Fibroblast of skin of abdomen (primary cell): Measurements from ENCODE around the gene GNB1L.
A peak's percentile ranks its signal among the peaks of the same experiment; 100 is the strongest.

Source experiments
- DNase-seq: peaks from one replicate; pipeline ENCODE4 v3.0.0-alpha.2; 2013

The GNB1L gene

DNA sequence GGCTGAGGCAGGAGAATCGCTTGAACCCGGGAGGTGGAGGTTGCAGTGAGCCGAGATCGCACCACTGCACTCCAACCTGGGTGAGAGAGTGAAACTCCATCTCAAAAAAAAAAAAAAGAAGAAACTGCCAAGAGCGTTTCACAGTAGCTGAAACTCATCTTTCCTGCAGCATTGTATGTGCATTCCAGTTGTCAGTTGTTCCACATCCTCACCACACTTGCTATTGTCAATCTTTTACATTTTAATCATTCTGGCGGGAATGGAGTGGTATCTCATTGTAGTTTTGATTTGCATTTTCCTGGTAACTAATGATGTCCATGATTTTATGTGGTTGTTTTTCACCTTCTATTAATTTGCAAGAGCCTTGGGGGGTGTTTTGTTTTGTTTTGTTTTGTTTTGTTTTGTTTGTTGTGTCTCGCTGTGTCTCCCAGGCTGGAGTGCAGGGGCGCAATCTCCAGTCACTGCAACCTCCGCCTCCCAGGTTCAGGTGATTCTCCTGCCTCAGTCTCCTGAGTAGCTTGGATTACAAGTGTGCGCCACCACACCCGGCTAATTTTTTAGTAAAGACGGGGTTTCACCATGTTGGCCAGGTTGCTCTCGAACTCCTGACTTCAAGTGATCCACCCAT, 8.1 kb upstream of the GNB1L start:
- no peak for DNase-seq

DNA sequence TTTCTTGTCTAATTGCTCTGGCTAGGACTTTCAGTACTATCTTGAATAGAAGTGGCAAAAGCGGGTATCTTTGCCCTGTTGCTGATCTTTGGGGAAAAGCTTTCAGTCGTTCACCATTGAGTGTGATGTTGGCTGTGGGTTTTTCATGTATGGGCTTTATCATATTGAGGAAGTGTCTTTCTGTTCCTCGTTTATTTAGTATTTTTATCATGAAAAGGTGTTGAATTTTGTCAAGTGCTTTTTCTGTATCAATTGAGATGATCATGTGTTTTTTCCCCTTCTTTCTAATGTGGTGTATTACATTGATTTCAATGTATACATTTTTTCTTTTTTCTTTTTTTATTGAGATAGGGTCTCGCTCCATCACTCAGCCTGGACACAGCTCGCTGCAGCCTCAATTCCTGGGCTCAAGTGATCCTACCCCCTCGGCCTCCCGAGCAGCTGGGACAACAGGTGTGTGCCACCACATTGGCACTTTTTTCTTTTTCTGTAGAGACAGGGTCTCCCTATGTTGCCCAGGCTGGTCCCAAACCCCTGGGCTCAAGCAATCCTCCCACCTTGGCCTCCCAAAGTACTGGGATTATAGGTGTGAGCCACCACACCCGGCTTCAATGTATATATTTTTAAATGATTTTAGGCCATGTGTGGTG, 5.3 kb upstream of the GNB1L start:
- DNase-seq: no peak

DNA sequence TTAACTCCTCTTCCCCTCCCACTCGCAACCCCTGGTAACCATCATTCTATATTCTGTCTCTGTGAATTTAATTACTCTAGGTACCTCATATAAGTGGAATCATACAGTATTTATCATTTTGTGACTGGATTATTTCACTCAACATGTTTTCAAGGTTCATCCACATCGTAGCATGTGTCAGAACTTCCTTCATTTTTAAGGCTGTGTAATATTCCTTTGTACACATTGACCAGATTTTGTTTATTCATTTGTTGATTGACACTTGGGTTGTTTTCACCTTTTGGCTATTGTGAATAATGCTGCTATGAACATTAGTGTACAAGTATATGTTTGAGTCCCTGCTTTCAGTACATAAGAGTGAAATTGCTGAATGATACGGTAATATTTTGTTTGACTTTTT, 2.7 kb upstream of the GNB1L start:
- DNase-seq: no peak

DNA sequence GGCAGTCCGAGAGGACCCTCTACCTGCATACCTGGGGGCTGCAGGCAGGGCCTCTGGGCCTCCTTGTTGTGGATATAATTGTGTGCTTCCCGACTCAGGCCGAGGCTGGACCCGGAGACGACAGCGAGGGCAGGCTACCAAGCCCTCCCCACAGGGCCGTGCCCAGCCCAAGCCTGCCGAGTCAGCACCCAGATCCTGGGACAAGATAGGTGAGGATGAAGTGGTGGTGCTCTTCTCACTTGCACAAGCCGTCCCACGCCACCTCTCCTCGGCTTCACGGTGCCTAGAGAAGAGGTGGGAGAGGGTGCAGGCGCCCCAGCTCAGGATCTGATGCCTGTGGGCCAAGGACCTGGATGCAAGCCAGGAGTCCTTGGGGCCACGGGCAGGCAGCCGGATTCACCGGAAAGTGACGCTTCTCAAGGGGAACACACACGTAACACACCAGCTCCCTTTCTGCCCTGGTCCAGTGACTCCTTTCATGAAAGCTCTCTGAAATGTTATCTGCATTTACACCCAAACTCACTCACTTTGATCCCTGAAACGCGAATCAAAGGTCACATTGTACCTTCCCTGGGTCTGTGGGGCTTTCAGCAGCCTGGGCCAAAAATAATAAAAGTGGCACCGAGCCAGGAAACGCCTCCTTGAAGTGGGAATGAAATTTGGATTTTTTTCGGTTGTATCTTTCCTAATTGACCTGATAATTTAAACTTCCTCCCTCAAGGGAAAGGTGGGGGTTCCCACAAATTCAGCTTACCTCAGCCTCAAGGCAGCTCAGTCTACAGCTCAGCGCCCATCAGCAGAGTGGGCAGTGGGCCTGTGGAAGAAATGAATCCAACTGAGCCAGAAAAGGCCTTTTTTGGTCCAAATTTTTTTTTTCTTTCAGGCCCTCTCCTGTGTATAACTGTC, 1.1 kb upstream of the GNB1L start:
- DNase-seq: peak; percentile 33

DNA sequence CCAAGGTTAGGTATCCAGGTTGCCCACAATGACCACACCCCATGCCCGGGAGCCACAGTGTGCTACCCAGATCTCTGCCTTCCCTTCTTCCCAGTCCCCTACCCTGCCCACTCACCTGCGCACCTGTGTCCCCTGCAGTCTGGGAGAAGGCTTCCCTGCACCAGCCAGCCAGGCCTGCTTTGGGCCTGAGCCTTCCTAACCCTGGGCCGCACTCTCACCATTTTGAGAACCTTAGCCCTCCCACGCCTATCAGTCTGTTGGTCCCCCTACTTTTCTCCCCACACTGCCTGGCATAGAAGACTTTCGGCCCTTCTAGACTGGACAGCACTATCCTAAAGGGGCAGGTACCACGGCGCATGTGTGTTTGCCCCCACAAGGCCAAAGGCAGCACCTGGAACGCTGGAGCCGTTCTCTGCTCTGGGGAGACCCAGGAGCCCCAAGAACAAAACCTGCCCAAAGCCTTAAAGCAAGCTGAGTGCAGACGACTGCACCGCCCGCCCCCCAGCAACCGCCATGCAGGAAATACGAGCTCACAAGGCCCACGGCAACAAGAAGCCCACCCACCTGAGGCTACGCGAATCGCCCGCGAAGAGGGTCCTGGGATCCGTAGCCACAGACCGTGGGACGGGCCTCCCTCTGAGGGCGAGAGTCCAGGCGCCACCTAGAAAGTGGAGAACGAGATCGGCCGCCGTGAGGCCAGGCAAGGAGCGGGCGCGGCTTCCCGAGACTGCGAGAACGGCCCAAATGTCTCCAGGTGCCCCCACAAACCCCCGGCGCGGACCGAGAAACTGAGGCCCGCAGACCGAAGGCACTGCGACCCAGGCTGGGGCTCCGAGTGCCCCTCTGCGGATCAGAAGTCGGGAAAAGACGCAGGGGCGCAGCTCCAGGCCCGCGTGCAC, 546 bp downstream of the GNB1L start:
- DNase-seq: no peak

DNA sequence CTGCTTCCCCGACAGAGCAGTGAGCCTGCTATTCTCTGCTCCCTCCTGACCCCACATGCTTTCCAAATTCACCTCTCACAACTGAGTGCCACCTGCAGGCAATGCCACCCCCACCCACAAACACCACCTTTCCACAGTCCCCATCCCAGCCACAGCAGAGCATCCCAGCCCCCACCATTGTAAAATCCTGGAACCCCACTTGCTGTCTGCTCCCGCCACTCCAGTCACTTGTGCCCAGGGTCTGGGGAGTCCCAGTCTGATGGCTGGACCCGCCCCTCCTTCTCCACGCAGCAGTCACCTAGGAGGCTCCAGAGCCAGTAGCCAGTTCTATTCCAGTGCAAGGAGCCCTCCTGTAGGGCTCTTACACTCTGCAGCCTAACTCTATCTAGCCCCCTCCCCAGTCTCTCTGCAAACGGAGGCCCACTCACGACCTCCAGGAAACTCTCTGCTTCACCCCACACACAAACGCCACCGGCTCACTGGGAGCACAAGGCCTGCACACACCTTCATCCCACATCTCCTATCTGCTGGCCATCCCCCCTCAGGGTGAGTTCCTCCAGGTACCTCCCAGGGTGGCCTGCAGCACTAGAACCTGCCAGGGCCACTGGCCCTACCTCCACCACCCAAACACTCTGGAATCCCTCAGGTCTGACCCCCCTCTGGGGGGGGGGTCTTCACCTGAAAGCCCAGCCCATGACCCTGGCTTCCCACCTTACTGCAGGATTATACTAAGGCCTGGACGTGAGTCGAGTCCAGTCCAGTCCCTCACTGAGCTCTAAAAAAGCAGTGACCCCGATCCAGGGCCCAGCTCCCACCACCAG, 1.4 kb downstream of the GNB1L start:
- no peak for DNase-seq

DNA sequence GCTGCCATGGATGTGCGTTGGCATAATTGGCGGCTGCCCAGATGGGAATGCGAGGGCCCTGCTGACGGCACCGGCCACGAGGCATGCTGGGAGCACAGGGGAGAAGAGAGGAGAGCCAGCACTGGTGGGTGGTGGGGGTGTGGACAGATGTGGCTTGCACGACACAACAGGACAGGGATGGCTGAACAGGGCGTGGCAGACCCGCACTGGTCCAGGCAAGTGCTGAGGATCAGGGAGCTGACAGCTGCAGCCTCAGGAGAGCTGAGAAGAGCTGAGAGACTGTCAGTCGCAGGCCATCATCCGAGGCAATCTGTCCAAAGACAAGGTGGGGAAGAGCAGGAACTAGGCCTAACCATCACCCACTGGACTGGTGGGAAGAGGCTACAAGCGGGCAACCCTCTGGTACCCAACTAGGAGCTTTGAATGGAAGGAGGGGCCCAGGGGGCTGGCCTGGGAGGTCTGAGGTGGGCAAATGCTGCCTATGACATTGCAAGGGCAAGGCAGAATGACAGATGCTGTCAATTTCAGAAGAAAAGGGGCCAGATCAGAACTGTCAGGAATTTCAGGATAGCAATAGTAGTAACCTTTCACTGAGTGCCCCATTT, 2.4 kb downstream of the GNB1L start:
- DNase-seq: no peak

DNA sequence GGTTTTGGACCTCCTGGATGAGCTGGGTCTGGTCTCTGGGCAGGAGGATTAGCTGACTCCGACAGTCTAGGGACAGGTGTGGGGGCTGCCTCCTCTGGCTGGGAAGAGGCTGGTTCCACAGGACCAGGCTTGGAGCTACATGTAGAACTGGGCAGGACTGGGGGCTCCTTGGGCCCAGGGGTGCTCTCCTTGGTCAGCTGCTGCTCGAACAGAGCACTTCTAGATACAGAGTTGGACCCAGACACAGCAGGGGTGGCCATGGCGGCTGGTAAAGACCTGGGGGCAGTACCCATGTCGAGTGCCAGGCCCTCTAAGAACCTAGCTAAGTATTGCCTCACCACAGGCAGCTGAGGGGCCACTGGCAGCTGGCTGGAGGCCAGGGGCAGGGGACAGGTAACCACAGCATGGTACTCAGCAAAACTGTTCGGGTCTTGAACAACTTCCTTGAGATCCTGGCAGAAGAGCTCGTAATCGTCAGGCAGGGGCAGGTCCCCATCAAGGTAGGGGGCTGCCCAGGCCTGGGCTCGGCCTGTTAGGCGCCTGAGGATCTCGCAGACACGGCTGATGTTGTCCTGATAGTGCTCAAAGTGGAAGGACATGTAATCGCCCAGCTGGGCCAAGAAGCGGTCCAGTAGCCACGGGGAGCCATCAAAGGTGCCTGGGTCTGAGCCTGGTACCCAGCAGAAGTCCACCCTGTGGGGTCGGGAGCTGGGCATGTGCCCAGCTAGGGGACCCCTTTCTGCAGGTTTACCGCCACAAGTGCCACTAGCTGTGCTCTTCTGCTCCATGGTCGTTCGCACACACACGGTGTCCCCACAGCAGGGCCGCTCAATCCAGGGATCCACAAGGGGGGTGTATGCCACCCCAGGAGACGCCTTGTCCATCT, 3.1 kb downstream of the GNB1L start:
- no peak for DNase-seq

DNA sequence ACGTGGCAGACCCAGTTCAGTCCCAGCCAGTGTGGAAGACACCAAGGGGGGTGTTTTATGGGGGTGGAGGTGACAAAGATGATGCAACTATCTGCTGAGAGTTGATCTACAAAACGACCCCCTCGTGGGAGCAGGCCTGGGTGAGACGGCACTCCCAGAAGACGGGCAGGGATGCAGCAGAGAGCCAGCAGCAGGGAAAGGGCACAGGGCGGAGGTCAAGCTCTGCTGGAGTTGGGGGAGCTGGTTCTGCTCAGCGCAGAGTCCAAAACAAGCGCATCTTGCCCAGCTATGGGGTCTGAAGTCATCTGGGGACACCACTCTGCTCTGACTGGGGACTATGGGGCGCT, 3.9 kb downstream of the GNB1L start:
- no peak for DNase-seq

DNA sequence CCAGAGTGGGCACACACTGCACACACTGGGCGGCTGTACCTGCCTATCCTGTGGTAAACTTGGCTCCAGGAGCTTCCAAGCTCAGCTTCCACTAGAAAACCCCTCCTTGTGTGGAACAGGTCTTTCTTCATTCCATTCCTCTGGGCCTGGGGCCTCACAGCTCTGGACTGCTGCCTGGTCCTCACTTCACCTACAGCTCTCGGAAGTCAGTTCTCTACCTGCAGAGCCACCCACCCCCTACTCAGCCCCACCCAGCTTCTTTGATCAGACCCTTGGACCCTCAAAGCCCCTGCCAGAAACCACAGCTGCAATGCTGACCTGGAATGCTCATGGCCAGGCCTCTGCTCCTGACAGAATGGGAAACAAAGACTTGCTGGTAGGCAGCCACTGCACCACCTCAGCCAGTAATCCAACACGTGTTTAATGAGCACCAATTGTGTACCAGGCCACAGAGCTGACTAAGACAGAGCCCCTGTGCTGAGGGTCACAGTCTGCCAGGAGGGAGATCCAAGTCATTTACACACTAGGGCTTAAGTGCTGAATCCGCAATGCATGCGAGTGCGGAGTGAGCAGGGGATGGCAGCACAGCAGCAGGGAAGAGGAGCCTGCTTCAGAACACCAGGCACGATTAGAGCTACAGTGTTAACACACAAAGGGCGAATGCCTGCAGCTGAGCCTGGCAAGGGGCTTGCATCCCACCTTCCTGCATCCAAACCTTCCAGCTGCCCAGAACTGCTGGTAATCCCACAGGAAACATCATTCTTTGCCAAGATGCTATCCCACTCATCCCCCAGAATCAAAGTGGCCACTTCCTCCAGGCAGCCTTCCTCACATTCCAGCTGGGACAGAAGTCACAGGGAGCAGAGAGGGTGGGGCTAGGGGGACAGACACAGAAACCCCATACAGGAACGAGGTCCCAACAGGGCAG, 4.6 kb downstream of the GNB1L start:
- DNase-seq: no peak

DNA sequence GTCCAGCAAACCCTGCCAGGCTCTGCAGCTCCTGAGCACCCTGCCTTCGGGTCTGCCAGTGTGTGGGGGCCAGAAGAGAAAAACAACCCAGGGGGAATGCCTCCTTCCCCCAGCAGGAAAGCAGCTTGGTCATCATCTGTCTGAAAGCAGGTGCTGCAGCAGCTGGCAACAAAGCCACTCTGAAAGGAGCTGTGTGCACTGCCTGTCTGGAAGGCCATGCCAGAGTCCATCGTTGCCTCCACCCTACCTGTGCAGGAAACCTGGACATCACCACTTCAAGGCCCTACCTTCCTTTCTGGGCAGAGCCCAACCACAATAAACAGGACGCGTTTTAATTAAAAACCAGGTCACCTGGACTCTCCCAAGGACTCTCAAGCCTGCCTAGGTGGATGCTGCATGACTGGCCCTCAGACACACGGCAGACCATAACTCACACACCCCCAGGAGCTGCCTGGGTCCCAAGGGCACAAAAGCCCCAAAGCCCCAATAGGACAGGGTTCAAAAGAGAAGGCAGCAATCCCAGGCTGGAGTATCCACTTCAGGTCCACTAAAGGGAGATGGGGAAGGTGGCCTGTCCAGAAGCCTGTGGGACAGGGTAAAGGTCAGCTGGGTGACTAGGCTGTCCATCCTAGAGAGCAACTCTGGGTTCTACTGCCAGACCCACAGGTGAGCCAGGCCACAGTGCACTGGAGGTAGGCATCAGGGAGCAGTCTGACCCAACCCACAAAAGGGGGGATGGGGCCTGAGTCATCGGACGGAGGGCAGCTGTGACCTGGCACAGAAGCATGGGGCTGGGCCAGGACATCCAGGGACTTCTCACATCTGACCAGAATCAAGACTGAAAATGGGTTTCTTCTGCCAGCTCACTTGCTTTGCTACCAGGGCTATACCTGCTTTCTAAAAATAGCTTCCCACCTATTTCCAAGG, 6.1 kb downstream of the GNB1L start:
- no peak for DNase-seq

DNA sequence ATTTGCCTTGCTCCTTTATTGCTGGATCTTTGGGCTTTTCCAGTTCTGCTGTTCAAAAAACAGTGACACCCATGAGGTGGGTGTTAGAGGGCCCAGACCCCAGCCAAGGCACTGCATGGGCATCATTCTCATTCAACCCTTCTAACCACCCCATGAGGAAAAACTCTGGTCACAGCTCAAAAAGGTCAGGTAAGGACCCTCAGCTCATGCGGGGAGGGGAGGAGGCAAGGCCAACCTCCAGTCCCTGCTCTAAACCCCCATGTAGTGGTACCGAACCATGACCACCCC, 7.4 kb downstream of the GNB1L start:
- DNase-seq: no peak

DNA sequence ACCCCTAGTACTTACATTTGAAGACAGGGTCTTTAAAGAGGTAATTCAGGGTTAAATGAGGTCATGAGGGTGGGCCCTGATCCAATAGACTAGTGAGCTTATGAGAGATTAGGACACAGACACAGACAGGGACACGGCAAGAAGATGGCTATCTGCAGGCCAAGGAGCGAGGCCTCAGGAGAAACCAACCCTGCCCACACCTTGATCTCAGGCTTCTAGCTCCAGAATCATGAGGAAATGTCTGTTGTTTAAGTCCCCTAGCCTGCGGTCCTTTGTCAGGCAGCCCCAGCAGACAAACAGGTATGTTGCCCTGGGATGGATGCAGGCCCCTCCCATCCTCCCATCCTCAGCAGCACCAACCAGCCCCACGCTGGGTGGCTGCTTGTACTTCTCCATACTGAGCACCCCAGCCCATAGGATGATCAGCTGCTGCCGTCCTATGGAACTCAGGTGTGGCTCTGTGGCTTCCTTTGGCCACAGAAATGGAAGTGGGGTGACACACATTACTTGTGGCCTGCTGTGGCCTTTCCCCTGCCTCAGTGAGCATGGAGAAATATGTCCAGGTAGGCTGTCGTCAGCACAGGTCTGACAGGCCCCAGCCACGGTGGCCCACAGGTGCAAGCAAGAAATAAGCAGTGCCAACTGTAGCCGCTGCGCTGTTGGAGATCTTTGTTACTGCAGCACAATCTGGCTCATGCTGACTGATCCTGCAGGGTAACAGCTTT, 7.9 kb downstream of the GNB1L start:
- DNase-seq: no peak

DNA sequence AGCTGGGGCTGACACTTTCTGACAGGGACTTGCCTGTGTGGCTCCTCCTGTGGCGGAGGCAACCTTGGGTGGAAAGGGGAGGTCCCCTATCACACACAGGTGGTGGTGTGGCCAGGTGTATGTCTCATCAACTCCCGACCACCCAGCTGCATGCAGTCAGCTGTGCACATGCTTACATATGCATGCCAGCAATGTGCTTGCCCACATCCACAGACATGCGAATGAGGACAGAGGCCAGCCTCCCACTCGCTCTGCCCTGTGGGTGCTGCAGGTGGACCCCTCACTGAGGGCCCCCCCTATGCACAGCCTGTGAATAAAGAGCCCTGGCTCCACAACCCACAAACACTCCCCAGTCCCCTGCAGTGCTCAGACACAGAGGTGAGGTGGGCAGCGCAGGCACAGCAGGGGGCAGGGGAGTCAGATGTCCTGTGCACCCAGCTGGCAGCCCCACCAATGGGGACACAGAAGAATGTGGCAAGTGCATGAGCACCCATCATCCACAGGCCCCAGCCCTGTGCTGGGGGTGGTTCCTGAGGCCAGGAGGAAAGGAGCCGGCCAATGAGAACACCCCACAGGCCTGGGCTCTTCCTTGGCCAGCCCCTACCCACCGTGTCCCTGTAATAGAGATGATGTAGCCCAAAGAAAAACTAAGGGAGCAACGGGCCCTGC, 9.5 kb downstream of the GNB1L start:
- DNase-seq: no peak

DNA sequence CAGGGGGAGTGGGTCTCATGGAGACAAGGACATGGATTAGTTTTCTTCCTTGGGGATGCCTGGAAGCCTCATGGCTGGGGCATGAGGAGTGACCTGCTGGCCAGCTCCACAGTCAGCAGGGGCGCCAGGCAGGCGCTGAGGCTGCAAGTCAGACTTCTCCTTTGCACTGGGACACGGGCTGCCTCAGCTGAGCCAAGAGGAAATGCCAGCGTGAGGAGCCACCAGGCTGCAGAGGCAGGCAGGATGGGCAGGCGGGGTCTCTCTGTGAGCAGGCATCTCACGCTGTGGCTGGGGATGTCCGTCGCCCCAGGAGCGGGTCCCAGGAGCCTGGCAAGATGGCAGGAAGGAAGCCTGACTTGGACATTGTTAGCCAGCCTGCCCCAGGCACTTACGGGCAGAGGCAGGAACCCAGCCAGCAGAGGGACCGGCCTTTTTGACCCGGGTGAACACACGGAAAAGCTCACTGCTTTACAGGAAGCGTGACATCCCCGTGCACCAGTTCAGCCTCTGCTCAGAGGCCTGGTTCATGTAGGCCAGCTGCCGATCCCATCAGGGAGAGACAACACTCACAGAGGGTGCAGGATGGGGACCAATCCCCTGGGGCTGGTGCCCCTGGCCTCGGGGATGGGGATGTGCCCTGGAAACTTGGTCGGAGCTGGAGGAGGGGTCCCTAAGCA, 10.2 kb downstream of the GNB1L start:
- peak; percentile 30 for DNase-seq

DNA sequence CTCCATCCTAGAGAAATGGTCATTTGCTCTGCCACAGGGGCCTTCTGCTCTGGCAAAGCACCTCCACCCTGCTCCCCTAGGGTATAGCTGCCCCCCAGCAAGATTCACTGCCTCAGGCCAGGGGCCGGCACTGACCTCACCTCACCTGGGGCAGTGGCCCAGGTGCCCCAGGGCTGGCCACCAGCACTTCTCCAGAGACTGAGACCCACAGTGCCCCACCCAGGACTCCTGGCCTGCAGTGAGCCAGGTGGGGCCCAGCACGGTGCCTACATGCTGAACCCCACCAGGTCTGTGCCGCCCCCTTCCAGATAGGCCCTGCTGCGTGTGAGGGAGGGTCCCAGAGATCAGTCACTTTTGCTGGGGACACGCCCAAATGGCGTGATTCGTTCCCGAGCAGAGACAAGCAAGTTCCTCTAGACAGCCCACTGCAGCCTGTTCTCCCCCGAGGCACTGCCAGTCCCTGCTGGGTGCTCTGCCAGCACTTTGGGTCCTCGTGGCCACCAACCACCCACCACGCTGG, 10.8 kb downstream of the GNB1L start:
- no peak for DNase-seq
